AG04449 (cell line): ENCODE measurements around the gene EMILIN3.

ENCODE experiments used
- CTCF ChIA-PET: fragments of 350-600 bp; formaldehyde crosslinking; extraction: SDS; loops from one replicate; lab custom pipeline; 2021; ENCODE audit warnings: antibody characterized with exemption; lab: Yijun Ruan, JAX
- POLR2A ChIA-PET: fragments of 400-600, 350-600 bp; formaldehyde crosslinking; extraction: SDS; loops from one replicate; lab custom pipeline; 2020; ENCODE audit warnings: antibody characterized with exemption, inconsistent platforms; lab: Yijun Ruan, JAX
- DNase-seq: peaks from one replicate; pipeline ENCODE4 v3.0.0-alpha.2; 2010; ENCODE audit warnings: low read depth, low spot score
- H3K4me3 ChIP-seq: 2 replicates; pipeline ENCODE4 v1.5.1; 2011; ENCODE audit warnings: low read depth, mild to moderate bottlenecking, control low read depth, low read length
- TF ChIP-seq, protein P1 (sequence below): IDR thresholded peaks from one replicate; pipeline ENCODE4 v1.5.1; 2011; ENCODE audit warnings: mild to moderate bottlenecking, moderate library complexity, low read length, control low read depth, inconsistent platforms; ENCODE audit not compliant: insufficient read depth; ENCODE audit errors: missing control alignments

The EMILIN3 gene

DNA sequence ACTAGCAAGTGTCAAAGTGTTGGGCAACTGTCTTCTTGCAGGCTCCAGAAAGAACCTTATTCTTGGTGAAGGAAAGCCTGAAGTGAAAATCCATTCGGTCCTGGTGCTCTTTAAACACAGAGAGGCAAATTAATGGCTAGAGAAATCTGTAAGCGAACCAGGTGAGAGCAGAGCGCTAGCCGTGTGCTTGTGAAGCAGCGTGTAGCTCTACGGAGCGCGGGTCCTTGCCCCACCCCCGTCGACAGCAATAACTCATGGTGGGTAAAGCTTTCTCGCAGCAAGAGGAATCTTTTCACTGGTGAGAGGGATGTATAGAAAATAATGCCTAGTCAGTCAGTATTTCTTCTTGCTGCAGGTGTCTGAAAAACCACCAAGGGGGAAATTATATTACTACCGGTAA lies 37.0 kb upstream of the EMILIN3 start:
- POLR2A ChIA-PET: interaction anchor here (0.7 kb wide), 1 partner anchor 122 kb away, joined by 3 read pairs; no protein-coding TSS in a partner anchor
- no peak overlapping the region for H3K4me3 ChIP-seq
- TF ChIP-seq, protein P1, sequence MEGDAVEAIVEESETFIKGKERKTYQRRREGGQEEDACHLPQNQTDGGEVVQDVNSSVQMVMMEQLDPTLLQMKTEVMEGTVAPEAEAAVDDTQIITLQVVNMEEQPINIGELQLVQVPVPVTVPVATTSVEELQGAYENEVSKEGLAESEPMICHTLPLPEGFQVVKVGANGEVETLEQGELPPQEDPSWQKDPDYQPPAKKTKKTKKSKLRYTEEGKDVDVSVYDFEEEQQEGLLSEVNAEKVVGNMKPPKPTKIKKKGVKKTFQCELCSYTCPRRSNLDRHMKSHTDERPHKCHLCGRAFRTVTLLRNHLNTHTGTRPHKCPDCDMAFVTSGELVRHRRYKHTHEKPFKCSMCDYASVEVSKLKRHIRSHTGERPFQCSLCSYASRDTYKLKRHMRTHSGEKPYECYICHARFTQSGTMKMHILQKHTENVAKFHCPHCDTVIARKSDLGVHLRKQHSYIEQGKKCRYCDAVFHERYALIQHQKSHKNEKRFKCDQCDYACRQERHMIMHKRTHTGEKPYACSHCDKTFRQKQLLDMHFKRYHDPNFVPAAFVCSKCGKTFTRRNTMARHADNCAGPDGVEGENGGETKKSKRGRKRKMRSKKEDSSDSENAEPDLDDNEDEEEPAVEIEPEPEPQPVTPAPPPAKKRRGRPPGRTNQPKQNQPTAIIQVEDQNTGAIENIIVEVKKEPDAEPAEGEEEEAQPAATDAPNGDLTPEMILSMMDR: no peak
- DNase-seq: no peak
- CTCF ChIA-PET: interaction anchor here (1.5 to 2.1 kb wide), 3 partner anchors 9 to 230 kb away, joined by 3 to 10 read pairs (median 5); no protein-coding TSS in a partner anchor

- DNase-seq: no peak
- ChIA-PET POLR2A (no interaction called here), CTCF (interaction anchor here (8.2 kb wide), 1 partner anchor 13 kb away, joined by 50 read pairs; no protein-coding TSS in a partner anchor)
- no peak overlapping the region for H3K4me3 ChIP-seq
- TF ChIP-seq, protein P1: no peak
Measured at GRCh38 chr20:41398408-41398807, 31.8 kb upstream of the EMILIN3 start.

DNA sequence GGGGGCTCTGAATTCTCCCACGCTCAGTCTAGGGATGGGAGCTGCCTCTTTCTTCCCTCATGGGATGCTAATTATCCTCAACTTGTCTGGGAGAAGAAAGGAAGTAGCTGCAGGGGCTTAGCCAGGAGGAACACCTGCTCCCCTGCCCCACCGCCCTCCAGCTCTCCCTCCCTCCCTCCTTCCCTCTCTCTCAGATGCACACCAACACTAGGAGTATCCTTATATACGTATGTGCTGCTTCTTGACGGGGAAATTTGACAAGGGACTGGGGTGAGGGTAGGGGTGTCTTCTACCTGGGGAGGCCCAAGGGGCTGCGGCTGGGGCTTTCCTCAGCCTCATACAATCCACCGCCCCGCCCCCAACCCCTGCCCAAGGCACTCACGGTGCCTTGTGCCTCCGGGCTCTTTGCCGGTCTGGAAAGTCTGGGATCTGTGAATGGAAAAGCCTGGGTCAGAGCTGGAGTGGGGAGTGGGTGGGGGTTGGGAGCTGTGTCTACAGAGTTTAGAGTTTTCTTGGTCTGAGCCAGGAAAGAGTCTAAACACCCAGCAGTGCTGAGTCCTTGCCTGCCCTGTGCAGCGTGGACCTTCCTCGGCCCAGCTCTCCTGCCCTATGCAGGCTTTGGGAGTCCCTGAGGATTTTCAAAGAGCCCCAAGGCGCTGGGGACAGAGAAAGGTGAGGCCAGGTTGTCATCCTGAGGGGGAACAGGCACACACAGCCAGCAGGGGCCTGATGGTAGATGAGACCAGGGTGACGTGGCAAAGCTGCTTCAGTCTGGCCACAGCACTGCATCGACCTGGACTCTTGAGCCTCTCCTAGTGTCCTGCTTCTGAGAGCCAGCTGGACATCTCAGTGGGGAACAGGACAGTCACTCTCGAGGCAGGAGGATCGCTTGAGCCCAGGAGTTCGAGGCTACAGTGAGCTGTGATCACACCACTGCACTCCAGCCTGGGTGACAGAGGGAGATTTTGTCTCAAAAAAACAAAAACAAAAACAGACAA lies 29.3 kb upstream of the EMILIN3 start:
- no peak overlapping the region for H3K4me3 ChIP-seq
- no peak for DNase-seq
- TF ChIP-seq, protein P1: no peak
- CTCF ChIA-PET: interaction anchor here (1.3 to 8.2 kb wide), 2 partner anchors 15 to 17 kb away, joined by 3 to 50 read pairs; no protein-coding TSS in a partner anchor
- POLR2A ChIA-PET: no interaction called here

DNA sequence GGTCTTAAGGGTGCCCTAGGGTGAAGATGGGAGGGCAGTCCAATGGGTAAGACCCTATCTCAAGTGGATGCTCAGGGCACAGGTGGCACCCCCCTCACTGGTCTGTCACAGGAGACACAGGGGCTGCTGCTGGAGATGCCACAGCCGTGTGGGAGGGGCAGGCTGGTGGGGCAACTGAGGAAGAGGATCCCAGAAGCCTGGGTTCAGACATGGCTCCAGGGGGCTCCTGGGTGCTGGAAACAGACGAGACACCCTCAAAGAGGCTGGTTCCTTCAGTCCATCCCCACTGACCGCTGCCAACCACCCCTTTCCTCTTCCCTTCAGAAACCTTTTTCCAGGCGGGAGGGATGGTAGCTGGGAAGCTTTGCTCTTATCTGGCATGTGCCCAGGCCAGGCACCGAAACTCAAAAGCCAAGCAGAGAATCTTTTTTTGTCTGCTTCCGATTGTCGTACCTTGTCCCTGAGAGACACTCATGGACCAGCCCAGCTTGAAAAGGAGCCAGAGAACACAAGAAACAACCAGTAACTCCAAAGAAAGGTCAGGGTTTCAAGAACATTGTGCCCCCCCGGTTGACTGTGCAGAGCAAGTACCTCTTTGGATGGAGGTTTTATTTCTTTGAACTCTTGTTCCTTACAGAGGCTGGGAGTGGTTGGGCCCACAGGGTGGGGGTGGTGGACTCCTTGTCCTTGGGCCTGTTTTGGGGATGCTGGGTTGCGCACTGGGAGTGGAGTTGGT lies 28.5 kb upstream of the EMILIN3 start:
- TF ChIP-seq, protein P1: no peak
- no peak overlapping the region for H3K4me3 ChIP-seq
- CTCF ChIA-PET: interaction anchor here (1.3 to 8.2 kb wide), 2 partner anchors 16 kb away, joined by 3 to 50 read pairs; no protein-coding TSS in a partner anchor
- DNase-seq: no peak
- POLR2A ChIA-PET: no interaction called here

DNA sequence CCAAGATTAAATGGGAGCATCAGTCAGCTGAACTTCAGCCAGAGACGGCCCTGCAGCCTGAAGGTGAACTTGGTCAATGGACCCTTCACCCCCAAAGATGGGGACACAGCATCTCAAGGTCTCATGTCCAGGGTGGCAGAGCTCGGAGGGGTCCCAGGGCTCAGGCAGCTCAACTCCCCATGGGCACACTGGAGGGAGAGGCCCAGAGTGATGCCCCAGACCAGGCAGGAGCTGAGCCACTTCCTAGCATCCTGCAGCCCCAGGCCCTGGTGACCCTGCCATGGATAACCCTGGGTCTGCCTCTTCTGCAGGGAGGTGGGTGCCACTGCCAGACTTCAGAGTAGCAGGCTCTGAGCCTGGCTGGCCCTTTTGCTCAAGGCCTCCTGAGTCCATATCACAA lies 27.5 kb upstream of the EMILIN3 start:
- no peak for DNase-seq
- ChIA-PET POLR2A (no interaction called here), CTCF (interaction anchor here (8.2 kb wide), 1 partner anchor 17 kb away, joined by 50 read pairs; no protein-coding TSS in a partner anchor)
- TF ChIP-seq, protein P1: no peak
- H3K4me3 ChIP-seq: no peak overlapping the region
